Lung (tissue), 12 donors: Measurements from ENCODE around the gene TMEM145. TPM values are rescaled to one million over a fixed set of nuclear protein-coding genes. Genes with fewer than 3 reads are reported as not detected.

ENCODE experiments used
- ATAC-seq: fragments of 200-7000 bp; cut with Tn5 transposase; one replicate; pipeline ENCODE4 v1.9.1; 2020; ENCODE audit warnings: moderate number of reproducible peaks; ENCODE audit not compliant: insufficient read depth, low FRiP score
- DNase-seq, 3 donors: peaks; one replicate each; pipeline ENCODE4 v3.0.0-alpha.2; 2013 to 2017
- H3K27ac ChIP-seq, 2 donors: one replicate each; pipeline ENCODE4 v1.5.1; 2013; ENCODE audit warnings: mild to moderate bottlenecking in 2 of 2, moderate library complexity in 2 of 2, control low read depth in 1 of 2, inconsistent platforms in 1 of 2, low read depth in 1 of 2, low read length in 1 of 2
- H3K27me3 ChIP-seq, 3 donors: one replicate each; pipeline ENCODE4 v1.5.1; 2013; ENCODE audit warnings: low read length in 2 of 3; ENCODE audit not compliant: control insufficient read depth in 3 of 3, insufficient read depth in 3 of 3
- H3K36me3 ChIP-seq, 4 donors: one replicate each; pipeline ENCODE4 v1.5.1; 2013; ENCODE audit warnings: low read length in 4 of 4, mild to moderate bottlenecking in 1 of 4, moderate library complexity in 1 of 4; ENCODE audit not compliant: control insufficient read depth in 4 of 4, insufficient read depth in 4 of 4
- H3K4me1 ChIP-seq, 5 donors: one replicate each; pipeline ENCODE4 v1.5.1; 2013; ENCODE audit warnings: low read length in 5 of 5, mild to moderate bottlenecking in 2 of 5, moderate library complexity in 1 of 5; ENCODE audit not compliant: control insufficient read depth in 5 of 5, insufficient read depth in 5 of 5
- H3K4me3 ChIP-seq: one replicate; pipeline ENCODE4 v1.5.1; 2013; ENCODE audit warnings: mild to moderate bottlenecking, control low read depth, moderate library complexity
- H3K9ac ChIP-seq, 2 donors: one replicate each; pipeline ENCODE4 v1.5.1; 2013; ENCODE audit warnings: low read length in 2 of 2, control low read depth in 1 of 2; ENCODE audit not compliant: insufficient read depth in 1 of 2
- H3K9me3 ChIP-seq, 4 donors: one replicate each; pipeline ENCODE4 v1.5.1; 2013; ENCODE audit warnings: low read length in 3 of 4, mild to moderate bottlenecking in 1 of 4, moderate library complexity in 1 of 4; ENCODE audit not compliant: control insufficient read depth in 4 of 4, insufficient read depth in 3 of 4
- CTCF ChIP-seq: IDR thresholded peaks from 2 replicates; pipeline ENCODE4 v1.5.1; 2012; ENCODE audit warnings: mild to moderate bottlenecking; ENCODE audit errors: control extremely low read depth, extremely low read depth
- WGBS, 2 donors: extraction: QIAGEN DNeasy Blood & Tissue Kit; methylation state at CpG; one replicate each; pipeline ENCODE4 v1.1.7; 2013; 5-methylcytosine and 5-hydroxymethylcytosine counted together
- polyA plus RNA-seq, 2 donors: library from polyadenylated mRNA; stranded (reverse); fragments of 200-250 nt; gene quantifications; one replicate each; pipeline ENCODE4 v1.2.1, GENCODE V29; 2013
- total RNA-seq, 2 donors: library from RNA; depleted of rRNA in 1 of 2; stranded (reverse); fragments of >200 nt in 1 of 2; gene quantifications; one replicate each; pipeline ENCODE4 v1.2.1, GENCODE V29; 2014 to 2021
- donor health status: control.
- donor health status: control.
- donor health status: Bipolar disorder and iron deficiency.
- donor health status: healthy.
- donor health status: DM: yes; HTN: yes; CAD: no.

The TMEM145 gene
- total and polyA plus RNA-seq, 4 donors, result 0.12 to 0.95 (median 0.40) TPM; not detected in 1

GRCh38 chr19:42352301-42353259 lies 39.5 kb downstream of the TMEM145 start:
- Histone ChIP-seq H3K4me3 (no peak overlapping the region), H3K9ac (no peak overlapping the region), H3K27me3 (no peaks in the 10 kb centered on the region), H3K27ac (no peak overlapping the region), H3K9me3 (no peaks in the 10 kb centered on the region), H3K36me3 (peaks cover 5 to 35% (median 21%) of the 10 kb centered on the region in 4 donors), H3K4me1 (no peaks in the 10 kb centered on the region)
- DNase-seq, result no peak
- 92 to 96% methylated on average over 28 to 31 of the region's 31 CpGs for WGBS, 2 donors
- TF ChIP-seq CTCF, result no peak
- no peak for ATAC-seq

GRCh38 chr19:42353341-42354015 lies 40.4 kb downstream of the TMEM145 start:
- ATAC-seq, result no peak
- no peak for TF ChIP-seq CTCF
- WGBS, 2 donors, result 95 to 98% methylated on average over 27 to 29 of the region's 29 CpGs
- no peak overlapping the region for H3K4me3 ChIP-seq
- no peaks in the 10 kb centered on the region for H3K9me3 ChIP-seq
- H3K27ac ChIP-seq, result no peak overlapping the region
- peaks cover 5 to 35% (median 18%) of the 10 kb centered on the region in 4 donors for H3K36me3 ChIP-seq
- H3K9ac ChIP-seq, result no peak overlapping the region
- no peaks in the 10 kb centered on the region for H3K4me1 ChIP-seq
- H3K27me3 ChIP-seq, result no peaks in the 10 kb centered on the region
- no peak for DNase-seq

GRCh38 chr19:42355896-42356295 lies 42.8 kb downstream of the TMEM145 start:
- WGBS, 2 donors, result 94 to 99% methylated on average over 8 to 12 of the region's 12 CpGs
- no peak for TF ChIP-seq CTCF

More at GRCh38 chr19:42355896-42356295, 42.8 kb downstream of the TMEM145 start:
- Histone ChIP-seq H3K27me3 (no peaks in the 10 kb centered on the region), H3K9ac (no peak overlapping the region), H3K9me3 (no peaks in the 10 kb centered on the region), H3K36me3 (peaks cover 8 to 38% (median 12%) of the 10 kb centered on the region in 4 donors), H3K27ac (no peak overlapping the region), H3K4me3 (no peak overlapping the region), H3K4me1 (no peaks in the 10 kb centered on the region)
- DNase-seq (no peak), ATAC-seq (no peak)
